HEK293T (cell line): ENCODE measurements around the gene FTCD.

Source experiments
- ELF4 ChIP-seq: fragments of 450-650 bp; IDR thresholded peaks from 2 replicates; pipeline ENCODE4 v1.6.1; 2017; ENCODE audit warnings: antibody characterized with exemption
- TF ChIP-seq, protein P1 (sequence below): fragments of 450-650 bp; IDR thresholded peaks from 2 replicates; pipeline ENCODE4 v1.6.1; 2016

DNA sequence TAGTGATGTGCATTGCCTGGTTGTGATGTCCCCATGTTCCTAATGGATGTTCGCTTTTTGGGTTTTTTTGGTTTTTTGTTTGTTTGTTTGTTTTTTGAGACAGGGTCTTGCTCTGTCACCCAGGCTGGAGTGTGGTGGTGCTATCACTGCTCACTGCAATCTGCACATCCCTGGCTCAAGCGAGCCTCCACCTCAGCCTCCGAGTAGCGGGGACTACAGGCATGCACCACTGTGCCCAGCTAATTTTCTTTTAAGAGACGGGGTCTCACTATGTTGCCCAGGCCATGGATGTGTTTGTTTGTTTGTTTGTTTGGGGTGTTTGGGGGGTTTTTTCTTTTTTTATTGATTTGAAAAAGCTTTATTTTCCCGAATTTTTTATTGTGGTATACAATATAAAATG lies 55.4 kb downstream of the FTCD start:
- TF ChIP-seq, protein P1, sequence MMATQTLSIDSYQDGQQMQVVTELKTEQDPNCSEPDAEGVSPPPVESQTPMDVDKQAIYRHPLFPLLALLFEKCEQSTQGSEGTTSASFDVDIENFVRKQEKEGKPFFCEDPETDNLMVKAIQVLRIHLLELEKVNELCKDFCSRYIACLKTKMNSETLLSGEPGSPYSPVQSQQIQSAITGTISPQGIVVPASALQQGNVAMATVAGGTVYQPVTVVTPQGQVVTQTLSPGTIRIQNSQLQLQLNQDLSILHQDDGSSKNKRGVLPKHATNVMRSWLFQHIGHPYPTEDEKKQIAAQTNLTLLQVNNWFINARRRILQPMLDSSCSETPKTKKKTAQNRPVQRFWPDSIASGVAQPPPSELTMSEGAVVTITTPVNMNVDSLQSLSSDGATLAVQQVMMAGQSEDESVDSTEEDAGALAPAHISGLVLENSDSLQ: no peak
- TF ChIP-seq ELF4: no peak
